Measurements from ENCODE around the gene TNFRSF6B.
"Not testable (repeated sequence)": the region's sequence is repeated elsewhere in the genome, so short reads cannot be mapped to it uniquely, and the experiment has no call there.

TNFRSF6B gene

GRCh38 chr20:63663332-63664066 is 33.0 kb upstream of the TNFRSF6B start:
- no peak for DNase-seq (ENCODE audit: low spot score)

GRCh38 chr20:63664143-63664851 is 32.2 kb upstream of the TNFRSF6B start:
- DNase-seq (ENCODE audit: low spot score) = no peak

- no peak for DNase-seq (ENCODE audit: low spot score)
Measured at GRCh38 chr20:63664861-63665594, 31.4 kb upstream of the TNFRSF6B start.

- DNase-seq (ENCODE audit: low spot score) = no peak
Measured at GRCh38 chr20:63665708-63666107, 30.7 kb upstream of the TNFRSF6B start.

- no peak for DNase-seq (ENCODE audit: low spot score)
Measured at GRCh38 chr20:63667858-63668257, 28.6 kb upstream of the TNFRSF6B start.

- no peak for DNase-seq (ENCODE audit: low spot score)
Measured at GRCh38 chr20:63668351-63668750, 28.1 kb upstream of the TNFRSF6B start.

GRCh38 chr20:63671695-63672094 is 24.8 kb upstream of the TNFRSF6B start:
- DNase-seq (ENCODE audit: low spot score) = not testable (repeated sequence)

GRCh38 chr20:63672666-63673065 is 23.8 kb upstream of the TNFRSF6B start:
- DNase-seq (ENCODE audit: low spot score) = no peak

- DNase-seq (ENCODE audit: low spot score) = no peak
Measured at GRCh38 chr20:63673951-63674350, 22.5 kb upstream of the TNFRSF6B start.

GRCh38 chr20:63675681-63676368 is 20.6 kb upstream of the TNFRSF6B start:
- no peak for DNase-seq (ENCODE audit: low spot score)

- no peak for DNase-seq (ENCODE audit: low spot score)
Measured at GRCh38 chr20:63678071-63678470, 18.4 kb upstream of the TNFRSF6B start.

GRCh38 chr20:63678667-63679465 is 17.6 kb upstream of the TNFRSF6B start:
- no peak for DNase-seq (ENCODE audit: low spot score)

GRCh38 chr20:63679799-63680305 is 16.6 kb upstream of the TNFRSF6B start:
- DNase-seq (ENCODE audit: low spot score) = no peak

GRCh38 chr20:63680427-63680826 is 16.0 kb upstream of the TNFRSF6B start:
- DNase-seq (ENCODE audit: low spot score) = no peak

GRCh38 chr20:63680857-63681608 is 15.4 kb upstream of the TNFRSF6B start:
- DNase-seq (ENCODE audit: low spot score) = no peak

- no peak for DNase-seq (ENCODE audit: low spot score)
Measured at GRCh38 chr20:63681609-63682142, 14.8 kb upstream of the TNFRSF6B start.

- DNase-seq (ENCODE audit: low spot score) = peak; percentile 67
Measured at GRCh38 chr20:63682384-63683139, 13.9 kb upstream of the TNFRSF6B start.

- no peak for DNase-seq (ENCODE audit: low spot score)
Measured at GRCh38 chr20:63685269-63686026, 11.0 kb upstream of the TNFRSF6B start.

- DNase-seq (ENCODE audit: low spot score) = no peak
Measured at GRCh38 chr20:63686094-63686491, 10.4 kb upstream of the TNFRSF6B start.
